Fibroblast of villous mesenchyme (primary cell): ENCODE results near the gene SHROOM1. TPM values are rescaled to one million over a fixed set of nuclear protein-coding genes. Genes with fewer than 3 reads are reported as not detected.
A peak's percentile ranks its signal among the peaks of the same experiment; 100 is the strongest.

Experiments used
- DNase-seq: peaks from one replicate; pipeline ENCODE4 v3.0.0-alpha.2; 2010; ENCODE audit warnings: low read depth
- H3K4me3 ChIP-seq: 2 replicates; pipeline ENCODE4 v1.5.1; 2011; ENCODE audit warnings: low read depth, mild to moderate bottlenecking, low read length
- CTCF ChIP-seq: IDR thresholded peaks from 2 replicates; pipeline ENCODE4 v1.5.1; 2012; ENCODE audit warnings: low read depth, mild to moderate bottlenecking, low read length; ENCODE audit not compliant: insufficient read depth
- total RNA-seq: library from RNA; depleted of rRNA; stranded (reverse); fragments of >200 nt; gene quantifications from 2 replicates; pipeline ENCODE4 v1.2.3, GENCODE V29; 2012

Gene SHROOM1
- total RNA-seq, 1 donor = 6.5 TPM

- peak within 1 kb of the TSS; percentile 77 for H3K4me3 ChIP-seq
- peak; percentile 49 for DNase-seq
- TF ChIP-seq CTCF = no peak
Measured at GRCh38 chr5:132777209-132778069, 53.0 kb downstream of the SHROOM1 start, which contains the start of gene SEPTIN8. Gene SEPTIN8, minus strand, starts transcription at chr5:132777239. Its CDS starts 102 bp downstream, at chr5:132777137.

GRCh38 chr5:132776938-132777208 is 53.6 kb downstream of the SHROOM1 start:
- peak overlapping the region; percentile 77 for H3K4me3 ChIP-seq
- no peak for DNase-seq
- no peak for TF ChIP-seq CTCF

- H3K4me3 ChIP-seq = peak overlapping the region; percentile 77
- TF ChIP-seq CTCF = no peak
- DNase-seq = peak; percentile 46
Measured at GRCh38 chr5:132776131-132776937, 54.1 kb downstream of the SHROOM1 start.

- peak; percentile 23 for DNase-seq
- TF ChIP-seq CTCF = no peak
- peak overlapping the region; percentile 77 for H3K4me3 ChIP-seq
Measured at GRCh38 chr5:132775476-132775961, 54.9 kb downstream of the SHROOM1 start.

GRCh38 chr5:132774896-132775295 is 55.6 kb downstream of the SHROOM1 start:
- H3K4me3 ChIP-seq = no peak overlapping the region

GRCh38 chr5:132774406-132774805 is 56.0 kb downstream of the SHROOM1 start:
- no peak overlapping the region for H3K4me3 ChIP-seq
- TF ChIP-seq CTCF = no peak
- DNase-seq = no peak

More at GRCh38 chr5:132774896-132775295, 55.6 kb downstream of the SHROOM1 start:
- no peak for DNase-seq
- TF ChIP-seq CTCF = no peak
